Adrenal gland (tissue), 12 donors: ENCODE data around the gene KIF18A. TPM values are rescaled to one million over a fixed set of nuclear protein-coding genes. Genes with fewer than 3 reads are reported as not detected.

Source experiments
- DNase-seq, 7 donors: peaks; one replicate each; pipeline ENCODE4 v3.0.0-alpha.2; 2019 to 2020
- H3K27ac ChIP-seq, 5 donors: fragments of 200-600 bp; sonication (generic) in 4 of 5; 1 replicate in 3 of 5; 2 replicates in 2 of 5; pipeline versions ENCODE4 v1.5.1 to v1.8.0; 2016 to 2020; ENCODE audit warnings: mild to moderate bottlenecking in 1 of 5
- H3K27me3 ChIP-seq: fragments of 200-600 bp; 2 replicates; pipeline ENCODE4 v1.8.0; 2021
- H3K36me3 ChIP-seq, 2 donors: fragments of 200-600 bp; replicated peaks in 1 of 2; 1 replicate in 1 of 2; 2 replicates in 1 of 2; pipeline versions ENCODE4 v1.5.1 to v1.8.0; 2018 to 2022
- H3K4me1 ChIP-seq, 2 donors: fragments of 200-600 bp; replicated peaks in 1 of 2; 1 replicate in 1 of 2; 2 replicates in 1 of 2; pipeline versions ENCODE4 v1.5.1 to v1.8.0; 2018 to 2021
- H3K4me3 ChIP-seq, 4 donors: fragments of 200-600 bp; sonication (generic) in 3 of 4; one replicate each; pipeline ENCODE4 v1.5.1; 2016 to 2018
- H3K9me3 ChIP-seq, 3 donors: fragments of 200-600 bp; sonication (generic) in 1 of 3; replicated peaks in 1 of 3; 1 replicate in 2 of 3; 2 replicates in 1 of 3; pipeline versions ENCODE4 v1.5.1 to v1.8.0; 2016 to 2021
- POLR2A ChIP-seq, 2 donors: fragments of 450-650 bp; IDR thresholded peaks; one replicate each; pipeline ENCODE4 v1.6.1; 2017; ENCODE audit warnings: antibody characterized with exemption in 2 of 2, mild to moderate bottlenecking in 2 of 2, moderate library complexity in 1 of 2
- WGBS, 4 donors: extraction: QIAGEN DNeasy Blood & Tissue Kit in 2 of 4; methylation state at CpG; one replicate each; pipeline versions ENCODE4 v1.1.5 to v1.1.7; 2013 to 2017; 5-methylcytosine and 5-hydroxymethylcytosine counted together
- intact Hi-C, 2 donors: fragments of 100-400 bp; cut with DNase I; formaldehyde crosslinking; loops; one replicate each; pipeline versions ENCODE4 v1.14.1 to v1.15.0; 2022 to 2023
- polyA plus RNA-seq, 3 donors: library from polyadenylated mRNA; stranded (reverse); fragments of 200-250 nt in 2 of 3; fragments of 350-450 nt in 1 of 3; fragmentation: Illumina TruSeq in 1 of 3; extraction: RNeasy Lipid Tissue Mini Kit (QIAGEN cat#74804) in 1 of 3; gene quantifications; one replicate each; pipeline ENCODE4 v1.2.3, GENCODE V29; 2013 to 2014
- total RNA-seq, 9 donors: library from RNA; depleted of rRNA in 4 of 9; stranded (reverse); fragments of >200 nt in 4 of 9; fragments of 120-200 nt in 1 of 9; fragmentation: NEBNext Ultra II Directional in 1 of 9; extraction: Animal tissue kit (Norgen Biotek cat#: 25700) in 1 of 9; gene quantifications; one replicate each; pipeline versions ENCODE4 v1.1.0 to v1.2.4, GENCODE V29; 2013 to 2023
- TF ChIP-seq, protein P1 (sequence below), 6 experiments: fragments of 450-650 bp in 4 of 6; fragments of 200-600 bp in 2 of 6; sonication (generic) in 1 of 6; IDR thresholded peaks; 1 replicate in 5 of 6; 2 replicates in 1 of 6; pipeline versions ENCODE4 v1.5.1 to v1.8.0; 2016 to 2021; ENCODE audit warnings: antibody characterized with exemption in 6 of 6, mild to moderate bottlenecking in 2 of 6, moderate library complexity in 1 of 6
- donor health status: healthy with polysubstance abuse.
- donor health status: Bipolar disorder and iron deficiency.
- donor health status: DM: yes; HTN: yes; CAD: no.
- donor health status: DM: no; HTN: no; CAD: no.
- donor health status: DM: no; HTN: no; CAD: no.
- donor health status: DM: yes; HTN: yes; CAD: no.

The KIF18A gene
- total and polyA plus RNA-seq, 12 donors: 0.13 to 7.3 (median 0.57) TPM; not detected in 2

- H3K4me3 ChIP-seq: no peak overlapping the region
- H3K36me3 ChIP-seq: no peaks in the 10 kb centered on the region
- H3K4me1 ChIP-seq: no peaks in the 10 kb centered on the region
- no peak for DNase-seq
- no peaks in the 10 kb centered on the region for H3K9me3 ChIP-seq
- WGBS, 4 donors: 54 to 98% (median 94%) methylated on average over 1 of the region's 1 CpG
- TF ChIP-seq, protein P1, sequence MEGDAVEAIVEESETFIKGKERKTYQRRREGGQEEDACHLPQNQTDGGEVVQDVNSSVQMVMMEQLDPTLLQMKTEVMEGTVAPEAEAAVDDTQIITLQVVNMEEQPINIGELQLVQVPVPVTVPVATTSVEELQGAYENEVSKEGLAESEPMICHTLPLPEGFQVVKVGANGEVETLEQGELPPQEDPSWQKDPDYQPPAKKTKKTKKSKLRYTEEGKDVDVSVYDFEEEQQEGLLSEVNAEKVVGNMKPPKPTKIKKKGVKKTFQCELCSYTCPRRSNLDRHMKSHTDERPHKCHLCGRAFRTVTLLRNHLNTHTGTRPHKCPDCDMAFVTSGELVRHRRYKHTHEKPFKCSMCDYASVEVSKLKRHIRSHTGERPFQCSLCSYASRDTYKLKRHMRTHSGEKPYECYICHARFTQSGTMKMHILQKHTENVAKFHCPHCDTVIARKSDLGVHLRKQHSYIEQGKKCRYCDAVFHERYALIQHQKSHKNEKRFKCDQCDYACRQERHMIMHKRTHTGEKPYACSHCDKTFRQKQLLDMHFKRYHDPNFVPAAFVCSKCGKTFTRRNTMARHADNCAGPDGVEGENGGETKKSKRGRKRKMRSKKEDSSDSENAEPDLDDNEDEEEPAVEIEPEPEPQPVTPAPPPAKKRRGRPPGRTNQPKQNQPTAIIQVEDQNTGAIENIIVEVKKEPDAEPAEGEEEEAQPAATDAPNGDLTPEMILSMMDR (IDR thresholded peaks at IDR 0.05): no peak
- no peak for TF ChIP-seq POLR2A (IDR thresholded peaks at IDR 0.05)
- no peaks in the 10 kb centered on the region for H3K27me3 ChIP-seq
- no peak overlapping the region for H3K27ac ChIP-seq
- intact Hi-C loops: no loop called here
These were observed 24.6 kb upstream of the KIF18A start for GRCh38 chr11:28132548-28132947.

DNA sequence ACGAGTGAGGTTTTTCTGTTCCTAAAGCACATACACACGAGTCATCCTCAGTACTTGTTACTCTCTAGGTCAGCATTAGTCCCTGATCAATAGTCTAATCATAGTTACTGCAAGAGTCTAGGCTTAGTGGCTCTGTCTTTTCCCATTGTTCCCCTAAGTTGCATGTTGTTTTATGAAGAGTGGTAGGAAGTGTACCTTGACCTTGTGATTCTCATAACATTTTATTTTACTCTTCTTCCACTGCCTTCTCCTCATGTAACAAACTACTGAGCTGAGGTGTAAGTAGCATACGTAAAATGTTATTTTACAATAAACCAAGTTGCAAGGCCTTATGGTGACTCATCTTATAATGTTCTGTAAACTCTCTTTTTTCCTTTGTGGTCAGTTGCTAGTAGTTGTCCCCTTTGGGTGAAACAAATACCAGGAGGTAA, 15.2 kb upstream of the KIF18A start:
- no peaks in the 10 kb centered on the region for H3K27me3 ChIP-seq
- no peak overlapping the region for H3K4me3 ChIP-seq
- peaks cover 0 to 12% of the 10 kb centered on the region in 2 donors for H3K4me1 ChIP-seq
- H3K36me3 ChIP-seq: no peaks in the 10 kb centered on the region
- no peak overlapping the region for H3K27ac ChIP-seq
- intact Hi-C loops: no loop called here
- TF ChIP-seq, protein P1 (IDR thresholded peaks at IDR 0.05): no peak
- TF ChIP-seq POLR2A (IDR thresholded peaks at IDR 0.05): no peak
- 63 to 71% (median 68%) methylated on average over 3 of the region's 3 CpGs for WGBS, 4 donors
- DNase-seq: no peak
- no peaks in the 10 kb centered on the region for H3K9me3 ChIP-seq

DNA sequence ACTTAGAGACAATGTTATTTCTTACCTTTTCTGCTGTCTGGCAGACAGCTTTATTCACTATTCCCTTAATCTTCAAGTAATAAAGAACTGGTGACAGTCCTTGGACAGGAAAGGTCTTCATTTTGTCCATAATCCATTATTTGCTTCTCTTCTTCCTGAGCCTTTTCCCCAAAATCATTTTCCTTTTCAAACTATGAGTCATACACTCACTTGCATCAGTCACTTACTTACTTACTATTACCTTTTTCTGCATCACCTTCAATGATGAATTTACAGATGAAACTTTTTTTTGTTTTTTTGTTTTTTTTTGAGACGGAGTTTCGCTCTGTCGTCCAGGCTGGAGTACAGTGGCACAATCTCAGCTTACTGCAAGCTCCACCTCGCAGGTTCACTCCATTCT, 9.8 kb upstream of the KIF18A start:
- intact Hi-C loops: no loop called here
- Histone ChIP-seq H3K27ac (no peak overlapping the region), H3K4me3 (no peak overlapping the region), H3K36me3 (no peaks in the 10 kb centered on the region), H3K27me3 (no peaks in the 10 kb centered on the region), H3K9me3 (no peaks in the 10 kb centered on the region), H3K4me1 (peaks cover 0 to 6% of the 10 kb centered on the region in 2 donors)
- WGBS, 4 donors: 94 to 99% (median 97%) methylated on average over 4 of the region's 4 CpGs
- no peak for DNase-seq
- no peak for TF ChIP-seq POLR2A (IDR thresholded peaks at IDR 0.05)
- TF ChIP-seq, protein P1 (IDR thresholded peaks at IDR 0.05): no peak

GRCh38 chr11:28114731-28115130, 6.8 kb upstream of the KIF18A start:
- Histone ChIP-seq H3K27ac (no peak overlapping the region), H3K4me3 (no peak overlapping the region), H3K4me1 (peaks cover 9 to 18% of the 10 kb centered on the region in 2 donors), H3K9me3 (no peaks in the 10 kb centered on the region), H3K36me3 (no peaks in the 10 kb centered on the region), H3K27me3 (no peaks in the 10 kb centered on the region)
- intact Hi-C loops: no loop called here
- no peak for TF ChIP-seq POLR2A (IDR thresholded peaks at IDR 0.05)
- TF ChIP-seq, protein P1 (IDR thresholded peaks at IDR 0.05): no peak
- 92 to 100% (median 94%) methylated on average over 1 of the region's 1 CpG for WGBS, 4 donors
- no peak for DNase-seq
